HG03159 (cell line): ENCODE results near the gene RYR2.

Source experiments
- ATAC-seq: cut with Tn5 transposase; IDR thresholded peaks from one replicate; pipeline ENCODE4 v1.9.1; 2021; ENCODE audit warnings: mild to moderate bottlenecking, moderate library complexity; ENCODE audit not compliant: unreplicated experiment

Gene RYR2

DNA sequence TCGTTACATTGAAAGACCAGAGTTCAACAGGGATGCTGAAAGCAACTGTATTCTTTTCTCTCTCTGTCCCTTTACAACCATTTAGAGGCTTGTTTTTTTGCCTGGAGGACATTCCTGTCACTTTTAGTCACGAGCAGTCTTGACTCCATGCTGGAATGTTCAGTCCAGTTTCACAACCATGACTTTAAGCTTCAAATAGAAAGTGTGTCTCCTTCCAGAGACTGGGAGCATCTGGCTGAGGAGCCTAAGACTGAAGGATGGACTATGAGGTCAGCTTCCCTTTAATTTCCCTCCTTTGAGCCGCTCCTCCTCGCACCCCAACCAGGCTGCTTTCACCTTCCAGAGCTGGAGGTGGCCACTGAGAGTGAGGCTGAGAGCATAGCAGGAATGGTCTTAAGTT, 10.5 kb upstream of the RYR2 start:
- no peak for ATAC-seq

DNA sequence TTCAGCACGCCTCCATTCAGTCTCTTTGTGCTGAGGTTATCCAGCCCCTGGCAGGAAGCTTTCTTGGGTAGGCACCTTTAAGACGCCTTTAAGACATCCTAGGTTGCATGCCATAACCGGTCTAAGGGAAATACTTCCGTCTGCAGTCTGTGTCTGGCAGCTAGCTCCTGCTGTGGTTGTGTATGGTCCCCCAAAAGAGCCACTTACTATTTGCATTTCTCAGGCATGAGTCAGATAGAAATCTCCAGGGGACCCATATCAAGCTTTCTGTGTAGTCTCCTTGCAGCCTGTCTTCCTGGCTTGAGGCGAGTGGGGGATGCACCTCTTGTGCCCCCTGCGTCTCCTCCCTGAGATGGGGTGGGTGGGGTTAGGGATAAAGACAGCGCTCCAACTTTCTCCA, 10.0 kb upstream of the RYR2 start:
- peak; percentile 85 for ATAC-seq

DNA sequence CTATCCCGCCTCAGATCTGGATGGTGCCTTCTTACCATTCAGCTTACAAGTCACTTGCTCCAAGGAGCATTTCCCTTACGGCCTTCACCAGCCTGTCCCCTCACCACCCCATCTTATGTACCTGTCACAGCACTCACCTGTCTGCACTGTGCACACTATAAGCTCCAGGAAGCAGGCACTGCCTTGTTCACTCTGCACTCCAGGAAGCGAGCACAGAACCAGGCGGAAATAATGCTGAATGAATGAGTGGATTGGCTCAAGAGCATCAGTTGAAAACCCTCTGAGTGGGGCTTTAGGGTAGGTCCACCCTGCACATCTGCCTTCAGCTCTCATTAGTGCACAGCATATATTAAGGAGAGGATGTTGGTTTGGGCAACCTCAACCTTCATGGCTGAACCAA, 8.9 kb upstream of the RYR2 start:
- ATAC-seq: no peak

DNA sequence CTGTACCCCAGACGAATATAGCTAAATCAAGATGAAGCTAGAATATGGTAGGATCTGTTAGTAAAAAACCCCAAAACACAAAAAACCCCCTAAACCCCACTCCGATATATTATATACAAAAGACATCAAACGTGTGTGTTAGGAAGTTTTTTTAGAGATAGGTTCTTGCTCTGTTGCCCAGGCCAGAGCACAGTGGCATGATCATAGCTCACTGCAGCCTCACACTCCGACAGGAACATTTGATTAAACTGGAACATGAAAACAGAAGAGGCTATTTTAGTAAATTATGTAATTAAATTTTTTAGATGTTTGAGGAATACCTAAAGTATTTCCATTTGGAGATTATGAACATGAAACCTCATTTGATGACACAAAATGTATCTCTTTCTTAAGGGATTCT, 8.2 kb upstream of the RYR2 start:
- ATAC-seq: no peak

DNA sequence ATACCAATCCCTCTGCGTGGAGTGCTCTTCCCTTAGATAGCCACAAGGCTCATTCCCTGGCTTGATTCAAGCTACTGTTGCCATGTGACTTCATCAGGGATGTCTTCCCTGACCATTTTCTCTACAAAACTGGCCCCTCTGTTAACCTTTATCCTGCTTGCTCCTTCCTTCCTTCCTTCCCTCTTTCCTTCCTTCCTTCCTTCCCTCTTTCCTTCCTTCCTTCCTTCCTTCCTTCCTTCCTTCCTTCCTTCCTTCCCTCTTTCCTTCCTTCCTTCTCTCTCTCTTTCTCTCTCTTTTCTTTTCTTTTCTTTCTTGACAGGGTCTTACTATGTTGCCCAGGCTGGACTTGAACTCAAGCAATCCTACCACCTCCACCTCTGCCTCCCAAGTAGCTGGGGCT, 6.2 kb upstream of the RYR2 start:
- ATAC-seq: no peak

DNA sequence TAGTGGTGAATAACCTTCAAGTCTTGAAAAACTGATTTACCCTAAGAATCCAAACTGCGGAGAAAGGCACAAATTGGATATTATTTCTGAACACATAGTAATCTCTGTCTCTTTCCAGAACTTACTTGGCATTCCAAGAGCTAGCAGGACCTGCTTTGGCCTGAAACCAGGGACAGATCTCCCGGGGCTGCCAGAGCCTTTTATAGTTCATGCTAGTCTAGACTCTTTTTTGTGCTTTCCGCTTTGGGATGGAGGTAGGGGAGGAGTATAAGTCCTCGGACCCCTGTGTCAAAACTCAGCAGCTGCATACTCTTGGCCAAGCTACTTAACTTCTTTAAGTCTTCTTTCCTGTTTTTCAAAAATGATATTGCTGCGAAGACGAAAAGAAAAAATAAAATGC, 3.8 kb upstream of the RYR2 start:
- ATAC-seq: no peak

DNA sequence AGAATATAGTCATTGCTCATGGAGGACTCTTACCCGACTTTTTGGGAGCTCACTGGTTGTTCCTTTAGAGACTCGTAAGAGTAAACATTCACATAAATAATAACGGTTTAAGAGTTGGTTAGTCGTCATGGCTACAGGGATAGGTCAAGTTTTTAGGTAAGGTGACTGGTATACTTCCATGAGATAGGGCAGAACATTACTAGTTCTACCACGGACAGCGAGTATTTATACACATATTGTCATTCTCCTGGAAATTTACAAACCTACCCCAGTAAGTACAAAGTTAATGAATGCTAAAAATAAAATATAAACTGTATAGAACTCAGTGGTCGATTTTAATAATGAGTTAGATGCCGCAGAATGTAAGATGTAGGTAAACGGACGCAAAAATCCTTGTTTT, 1.2 kb upstream of the RYR2 start:
- ATAC-seq: no peak

DNA sequence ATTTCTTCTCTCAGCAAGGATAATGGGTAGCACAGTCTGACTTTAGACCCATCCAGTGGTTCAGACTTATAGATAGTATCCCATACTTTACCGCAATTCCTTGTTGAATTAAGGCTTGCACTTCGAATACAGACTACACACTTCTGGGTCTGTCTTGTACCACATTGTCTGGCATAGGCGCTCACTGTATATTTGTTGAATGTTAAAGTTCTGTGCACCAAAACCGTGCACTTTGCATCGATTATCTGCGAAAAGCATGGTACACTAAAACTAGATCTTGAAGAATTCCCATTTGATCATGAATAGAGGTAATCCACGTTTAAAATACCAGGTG, 556 bp upstream of the RYR2 start:
- no peak for ATAC-seq

DNA sequence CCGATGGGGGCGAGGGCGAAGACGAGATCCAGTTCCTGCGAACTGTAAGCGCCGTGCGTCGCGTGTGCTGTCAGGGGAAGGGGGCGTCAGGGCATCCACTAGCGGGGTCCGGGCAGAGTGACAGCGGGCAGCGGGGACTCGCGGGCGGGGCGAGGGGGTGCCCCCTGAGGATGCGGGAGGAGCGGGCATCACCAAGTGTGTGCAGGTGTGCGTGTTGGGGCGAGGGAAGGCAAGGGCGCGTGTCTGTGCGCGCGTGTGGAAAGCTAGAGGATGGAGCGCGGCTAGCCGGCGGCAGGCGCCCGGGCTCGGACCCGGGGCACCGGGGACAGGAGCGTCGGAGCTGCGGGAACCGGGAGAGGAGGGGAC, 525 bp downstream of the RYR2 start:
- no peak for ATAC-seq

DNA sequence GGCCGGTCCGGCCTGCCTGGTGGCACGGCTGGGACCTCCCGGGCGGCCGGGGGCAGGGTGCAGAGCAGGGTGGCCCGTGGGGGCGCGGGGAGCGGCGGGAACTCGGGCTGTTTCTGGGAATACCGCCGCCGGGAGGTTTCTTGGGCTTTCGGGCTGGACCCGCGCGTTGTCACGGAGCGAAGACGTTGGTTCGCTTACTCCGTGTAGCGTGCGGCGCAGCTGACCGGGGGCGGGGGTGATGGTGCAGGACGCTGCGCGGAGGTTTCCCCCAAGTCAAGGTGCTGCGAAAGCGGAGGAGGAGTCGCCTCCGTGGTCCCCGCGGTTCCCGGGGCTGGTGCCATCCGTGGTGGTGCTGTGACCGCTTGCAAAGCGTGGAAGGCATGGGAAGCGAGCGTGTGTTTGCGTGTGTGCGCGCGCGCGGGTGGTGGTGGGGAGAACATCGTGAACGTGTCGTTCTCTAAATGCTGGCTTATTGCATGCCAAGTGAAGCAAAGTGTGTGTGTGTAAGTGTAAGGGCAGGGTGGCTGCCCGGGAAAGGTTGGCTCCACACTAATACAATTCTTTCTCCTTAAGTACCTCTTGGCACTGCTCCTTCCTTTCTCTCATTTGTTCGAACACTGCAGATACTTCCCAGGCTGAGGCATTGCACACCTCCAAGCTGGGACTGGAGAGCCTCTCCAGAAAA, 1.1 kb downstream of the RYR2 start:
- no peak for ATAC-seq

DNA sequence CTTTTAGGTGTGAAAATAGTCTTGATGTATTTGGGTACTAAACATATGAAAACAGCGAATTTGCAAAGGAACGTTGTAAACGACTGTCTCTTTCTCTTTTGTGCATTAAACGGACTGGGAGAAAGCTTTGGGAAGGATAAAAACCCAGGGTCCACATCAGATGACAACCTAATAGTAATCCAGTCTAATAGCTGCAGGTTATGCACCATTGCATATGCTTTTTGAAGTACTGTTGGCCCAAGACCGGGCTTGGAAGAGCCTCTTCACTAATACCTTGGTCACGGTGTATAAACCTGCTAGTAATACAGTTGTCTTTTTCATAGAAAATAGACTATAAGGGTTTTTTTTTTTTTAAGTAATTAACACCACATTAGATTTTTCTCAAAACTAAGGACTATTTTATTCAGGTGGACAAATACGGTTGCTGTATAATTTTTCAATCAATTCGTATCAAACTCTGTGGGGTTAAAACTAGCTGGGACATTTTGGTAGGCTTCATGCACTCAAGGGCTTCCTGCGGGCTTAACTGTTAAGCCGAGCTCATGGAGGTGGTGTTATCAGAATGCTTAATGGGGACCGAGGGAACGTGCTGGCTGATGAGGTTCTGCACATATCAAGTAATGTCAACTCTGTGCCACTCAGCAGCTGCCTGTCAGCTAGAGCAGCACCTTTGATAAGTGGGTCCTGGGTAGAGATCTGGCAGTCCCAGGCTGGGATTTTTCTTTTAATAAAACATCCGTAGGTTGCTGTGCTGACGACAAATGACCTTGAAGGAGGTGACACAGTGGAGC, 2.1 kb downstream of the RYR2 start:
- no peak for ATAC-seq

DNA sequence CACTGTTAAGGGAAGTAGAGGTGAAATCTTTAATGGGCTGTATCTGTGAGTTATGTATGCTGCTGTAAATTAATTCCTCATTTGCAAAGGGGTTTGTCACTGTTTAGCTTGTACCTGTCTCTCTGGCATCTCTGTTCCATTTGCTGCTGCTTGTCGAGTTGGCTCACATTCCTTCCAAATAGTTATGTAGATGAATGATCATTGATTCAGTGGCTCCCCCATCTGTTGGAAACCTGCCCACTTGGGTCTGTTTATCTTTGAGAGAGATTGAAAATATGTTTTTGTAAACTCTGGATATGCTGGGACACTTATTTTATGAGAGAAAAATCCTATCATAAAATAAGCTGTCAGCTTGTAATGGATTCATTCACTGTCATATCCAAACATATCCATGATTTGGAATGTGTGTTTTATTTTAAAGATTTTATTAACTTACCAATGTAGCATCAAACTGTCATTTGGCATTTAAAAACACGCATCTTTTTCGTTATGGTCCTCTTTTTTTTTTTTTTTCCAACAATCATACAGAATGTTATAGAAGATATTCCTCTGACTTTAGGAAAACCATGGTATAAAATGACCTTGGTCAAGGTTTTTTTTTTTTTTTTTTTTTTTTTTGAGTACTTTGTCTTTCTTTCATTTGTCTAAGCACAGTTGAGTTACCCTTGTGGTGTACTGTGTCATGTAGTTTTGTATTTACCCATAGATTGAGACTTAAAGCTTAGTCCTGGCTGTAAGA, 3.5 kb downstream of the RYR2 start:
- no peak for ATAC-seq

DNA sequence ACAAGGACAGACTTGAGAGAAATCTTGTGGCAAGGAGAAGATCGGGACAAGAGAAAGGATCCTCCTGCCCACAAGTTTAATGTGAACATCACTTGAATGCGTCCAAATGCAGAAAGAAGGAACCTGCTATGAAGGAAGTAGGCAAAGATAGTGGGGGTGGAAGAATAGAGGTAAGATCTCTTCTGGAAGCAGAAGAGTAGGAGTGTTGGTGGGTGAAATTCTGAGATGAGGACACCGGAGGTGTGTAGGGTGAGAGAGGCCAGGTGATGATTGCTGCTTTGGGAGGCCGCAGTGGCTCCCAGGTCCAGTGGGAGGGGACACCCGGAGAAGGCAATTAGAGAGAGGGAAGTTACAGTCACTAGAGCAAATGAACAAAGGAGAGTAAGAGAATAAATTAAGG, 6.8 kb downstream of the RYR2 start:
- no peak for ATAC-seq

DNA sequence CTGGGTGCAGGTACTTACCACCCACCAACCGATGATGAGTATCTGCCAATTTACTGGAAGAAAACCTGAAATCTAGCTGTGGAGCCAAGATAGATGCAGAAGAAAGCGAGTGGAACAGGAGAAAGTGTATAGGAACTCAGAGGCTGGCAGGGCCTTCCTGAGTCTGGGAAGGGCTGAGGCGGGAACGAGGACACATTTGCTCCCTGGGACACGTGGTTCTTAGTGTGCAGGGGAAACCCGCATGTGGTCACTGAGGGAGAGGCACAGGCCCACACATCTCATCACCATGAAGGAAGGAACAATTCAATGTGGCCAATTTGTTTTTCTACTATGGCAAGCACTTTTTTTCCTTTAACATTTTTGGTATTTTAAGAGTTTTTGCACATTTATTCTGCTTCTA, 8.2 kb downstream of the RYR2 start:
- ATAC-seq: no peak

DNA sequence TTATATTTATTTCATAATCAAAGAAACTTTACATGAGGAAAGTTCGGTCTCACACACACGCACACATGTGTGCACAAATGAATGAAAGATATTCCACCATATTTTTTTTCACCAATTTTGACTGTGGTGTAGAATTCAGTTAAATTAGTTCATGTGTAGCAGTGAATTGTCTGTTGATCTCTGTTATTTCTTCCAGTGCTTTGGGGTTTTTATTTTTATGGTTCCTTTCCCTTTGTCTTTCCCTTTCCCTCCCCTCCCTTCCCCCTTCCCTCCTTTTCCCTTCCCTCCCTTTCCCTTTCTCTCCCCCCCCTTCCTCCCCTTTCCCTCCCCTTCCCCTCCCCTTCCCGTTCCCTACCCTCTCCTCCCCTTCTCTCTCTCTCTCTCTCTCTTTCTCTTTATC, 8.9 kb downstream of the RYR2 start:
- ATAC-seq: no peak

DNA sequence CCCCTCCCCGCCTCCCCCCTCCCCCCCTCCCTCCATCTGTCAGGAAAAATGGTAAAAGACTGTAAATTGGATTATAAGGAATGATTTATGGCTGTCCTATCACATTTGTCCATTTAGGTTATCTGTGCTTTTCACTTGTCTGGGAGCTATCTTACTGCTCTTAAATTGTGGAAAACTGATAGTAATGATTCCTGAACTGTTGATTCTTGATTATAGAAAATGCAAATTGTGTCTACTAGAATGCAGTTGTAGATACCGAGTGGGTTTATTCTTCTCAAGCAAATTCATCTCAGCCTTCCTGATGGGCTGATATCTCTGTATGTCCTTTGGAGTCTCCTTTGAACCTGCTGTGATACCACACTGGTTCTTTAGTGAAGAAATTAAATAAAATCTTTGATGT, 12.3 kb downstream of the RYR2 start:
- no peak for ATAC-seq

DNA sequence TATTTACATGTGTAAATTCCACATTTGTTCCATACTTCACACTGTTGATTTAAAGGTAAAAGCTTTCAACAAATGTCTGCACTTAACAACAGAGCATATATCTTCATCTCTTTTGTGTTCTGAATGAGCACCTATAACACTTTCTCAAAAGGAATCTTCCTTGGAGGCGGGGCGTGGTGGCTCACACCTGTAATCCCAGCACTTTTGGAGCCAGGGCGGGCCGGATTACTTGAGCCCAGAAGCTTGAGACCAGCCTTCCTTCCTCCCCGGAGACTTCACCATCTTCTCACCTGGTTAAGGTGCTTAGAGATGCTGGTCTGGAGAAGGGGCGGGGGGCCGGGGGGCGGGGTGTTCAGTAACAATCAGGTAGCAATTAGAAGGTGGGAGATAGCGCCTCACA, 16.5 kb downstream of the RYR2 start:
- no peak for ATAC-seq

DNA sequence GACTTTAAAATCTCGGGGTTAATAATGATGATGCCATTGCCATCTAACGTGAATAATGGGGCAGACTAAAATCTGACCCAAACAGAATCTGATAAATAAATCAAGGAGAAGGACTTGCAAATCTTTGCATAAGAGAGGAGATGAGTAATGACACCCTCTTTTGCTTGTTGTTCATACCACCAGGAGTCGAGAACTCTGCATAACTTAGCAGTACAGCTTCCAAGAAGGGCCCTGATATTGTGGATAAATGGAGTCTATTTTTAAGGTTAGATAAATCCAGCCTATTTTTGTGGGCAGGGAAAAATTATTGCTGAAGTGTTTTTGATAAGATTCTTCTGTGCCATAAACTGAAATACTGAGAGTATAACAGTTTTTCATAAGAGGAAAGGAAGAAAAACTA, 17.3 kb downstream of the RYR2 start:
- ATAC-seq: no peak

DNA sequence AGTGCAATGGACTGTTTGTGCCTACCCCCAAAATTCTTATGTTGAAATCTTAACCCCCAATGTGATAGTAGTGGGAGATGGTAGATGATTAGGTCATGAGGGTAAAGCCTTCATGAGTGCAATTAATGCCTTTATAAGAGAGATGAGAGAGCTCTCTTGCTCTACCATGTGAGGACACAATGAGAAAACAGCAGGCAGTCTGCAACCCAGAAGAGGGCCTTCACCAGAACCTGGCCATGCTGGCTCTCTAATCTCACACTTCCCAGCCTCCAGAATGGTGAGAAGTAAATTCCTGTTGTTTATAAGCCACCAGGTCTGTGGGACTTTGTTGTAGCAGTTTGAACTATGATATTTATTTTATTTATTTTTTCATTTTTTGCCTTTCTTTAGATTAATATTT, 21.0 kb downstream of the RYR2 start:
- no peak for ATAC-seq

DNA sequence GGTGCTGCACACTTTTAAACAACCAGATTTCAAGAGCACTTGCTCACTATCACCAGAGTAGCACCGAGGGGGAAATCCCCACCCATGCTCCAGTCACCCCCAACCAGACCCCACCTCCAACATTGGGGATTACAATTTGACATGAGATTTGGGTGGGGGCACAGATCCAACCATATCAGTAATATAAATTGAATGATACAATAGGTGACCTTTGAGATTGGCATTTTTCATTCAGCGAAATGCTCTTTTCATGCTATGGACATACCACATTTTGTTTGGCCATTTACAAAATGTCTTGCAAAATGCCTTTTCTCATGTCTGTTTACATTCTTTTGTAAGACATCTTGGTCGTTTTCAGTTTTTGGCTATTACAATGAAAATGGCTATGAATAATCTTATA, 23.9 kb downstream of the RYR2 start:
- no peak for ATAC-seq

DNA sequence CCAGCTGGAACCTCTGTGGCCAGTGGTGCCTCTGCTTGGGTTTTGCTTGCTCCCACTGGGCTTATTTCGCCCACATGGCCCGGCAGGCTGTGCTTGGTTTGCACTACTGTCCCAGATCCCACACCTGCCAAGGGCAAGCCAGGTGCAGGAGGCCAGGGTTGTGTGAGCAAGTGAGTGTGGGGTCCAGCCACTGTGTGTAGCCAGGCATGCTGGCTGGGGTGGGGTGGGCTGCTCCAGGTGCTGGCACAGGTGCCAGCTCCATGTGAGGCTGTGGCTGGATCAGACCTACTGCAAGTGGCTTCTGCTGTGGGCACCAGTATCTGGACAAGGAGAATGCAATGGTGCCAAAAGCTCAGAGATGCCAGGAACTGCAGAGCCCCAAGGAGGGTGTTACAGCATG, 28.5 kb downstream of the RYR2 start:
- ATAC-seq: no peak

DNA sequence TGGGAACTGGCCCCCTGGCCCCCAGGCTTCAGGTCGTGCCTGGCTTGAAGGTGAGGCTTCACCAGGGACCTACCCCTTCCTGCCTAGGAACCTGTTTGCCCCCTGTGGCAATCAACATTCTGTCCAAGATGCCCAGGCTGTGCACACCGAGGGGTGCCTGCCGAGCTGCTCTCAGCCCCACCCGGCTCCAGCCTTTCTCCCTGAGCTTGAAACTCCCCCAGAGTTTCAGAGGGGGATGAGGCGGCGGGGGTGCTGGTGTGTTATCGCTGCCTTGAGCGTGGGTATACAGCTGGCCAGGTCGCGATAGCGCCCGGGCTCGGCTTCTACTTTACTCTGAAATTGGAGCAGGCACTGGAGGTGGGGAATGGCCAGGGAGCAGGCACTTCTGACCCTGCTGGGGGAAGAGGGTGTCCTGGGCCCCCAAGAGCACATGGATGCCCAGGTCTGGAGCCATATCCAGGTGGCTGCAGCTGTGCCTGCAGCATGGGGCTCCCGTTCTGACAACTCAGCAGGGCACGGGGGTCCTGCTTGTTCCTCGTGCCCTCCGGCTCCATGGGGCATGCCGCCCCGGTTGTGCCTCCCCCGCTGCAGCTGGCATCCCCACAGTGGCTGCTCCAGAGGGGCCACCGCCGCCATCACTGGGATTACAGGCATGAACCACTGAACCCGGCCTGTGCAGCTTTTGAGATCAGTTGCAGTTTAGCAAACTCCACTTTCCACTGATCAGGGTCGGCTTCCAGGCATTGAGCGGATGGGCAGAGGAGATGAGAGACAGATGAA, 29.8 kb downstream of the RYR2 start:
- no peak for ATAC-seq
